ENCODE results near the gene PDXK. TPM values are rescaled to one million over a fixed set of nuclear protein-coding genes. Genes with fewer than 3 reads are reported as not detected.

The PDXK gene
- total and polyA plus RNA-seq, 3 donors from 2014 or later: 277 to 871 (median 327) TPM

DNA sequence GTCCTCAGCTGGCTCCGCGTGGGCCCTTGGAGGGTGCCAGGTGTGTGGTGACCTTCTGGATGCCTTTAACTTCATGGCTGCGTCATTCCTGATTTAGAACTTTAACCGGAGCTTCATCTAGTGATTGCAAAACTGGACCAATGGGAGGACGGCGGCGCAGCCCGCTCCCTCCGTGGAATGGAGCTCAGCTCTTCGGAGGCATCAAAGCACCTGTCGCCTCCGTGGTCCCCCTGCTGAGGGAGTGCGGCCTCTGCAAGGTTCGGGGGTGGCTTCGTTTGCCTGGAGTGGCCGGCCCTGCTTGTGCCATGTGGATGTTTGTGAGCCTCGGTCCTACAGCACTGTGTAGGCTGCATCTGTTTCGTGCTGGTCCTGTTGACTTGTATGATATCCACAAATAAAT is 43.0 kb downstream of the PDXK start:
- 90 to 92% methylated on average over 18 of the region's 18 CpGs for WGBS, 2 donors

DNA sequence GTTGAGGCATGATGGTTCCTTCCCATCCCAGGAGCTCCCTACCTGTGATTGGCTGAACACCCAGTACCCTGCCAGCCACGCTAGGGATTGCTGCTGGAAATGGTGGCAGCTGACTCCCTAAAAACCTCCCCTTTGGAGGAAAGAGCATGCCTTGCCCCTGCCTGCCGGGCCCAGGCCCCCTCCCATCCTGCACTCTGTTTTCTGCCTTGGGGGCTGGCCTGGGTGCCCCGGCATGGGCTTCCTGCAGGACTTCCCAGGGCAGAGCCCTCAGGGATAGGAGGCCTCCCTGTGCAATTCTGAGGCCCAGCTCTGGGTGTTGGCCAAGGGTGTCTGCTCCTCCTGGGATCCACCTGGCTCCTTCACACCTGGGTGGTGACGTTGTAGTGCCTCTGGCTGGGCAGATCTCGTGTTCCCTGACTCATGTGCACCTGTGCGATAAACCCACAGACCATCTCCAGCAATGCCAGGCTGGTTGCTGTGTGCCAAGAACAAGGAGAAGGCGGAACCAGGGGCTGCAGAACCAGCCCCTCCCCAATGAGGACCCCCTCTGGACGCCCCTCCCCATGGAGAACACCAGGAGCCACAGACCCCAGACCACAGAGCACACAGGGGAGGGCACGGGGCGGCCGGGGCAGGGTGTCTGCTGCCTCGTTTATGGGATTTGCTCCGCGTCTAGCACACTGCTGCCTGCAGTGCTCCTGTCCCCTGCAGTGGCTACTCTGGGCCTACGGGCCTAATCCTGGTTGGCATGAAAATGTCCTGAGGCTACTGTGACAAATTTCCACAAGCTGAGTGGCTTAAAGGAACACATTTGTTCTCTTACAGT is 43.6 kb downstream of the PDXK start:
- no peaks in the 10 kb centered on the region for H3K9me3 ChIP-seq
- TF ChIP-seq, protein P1, sequence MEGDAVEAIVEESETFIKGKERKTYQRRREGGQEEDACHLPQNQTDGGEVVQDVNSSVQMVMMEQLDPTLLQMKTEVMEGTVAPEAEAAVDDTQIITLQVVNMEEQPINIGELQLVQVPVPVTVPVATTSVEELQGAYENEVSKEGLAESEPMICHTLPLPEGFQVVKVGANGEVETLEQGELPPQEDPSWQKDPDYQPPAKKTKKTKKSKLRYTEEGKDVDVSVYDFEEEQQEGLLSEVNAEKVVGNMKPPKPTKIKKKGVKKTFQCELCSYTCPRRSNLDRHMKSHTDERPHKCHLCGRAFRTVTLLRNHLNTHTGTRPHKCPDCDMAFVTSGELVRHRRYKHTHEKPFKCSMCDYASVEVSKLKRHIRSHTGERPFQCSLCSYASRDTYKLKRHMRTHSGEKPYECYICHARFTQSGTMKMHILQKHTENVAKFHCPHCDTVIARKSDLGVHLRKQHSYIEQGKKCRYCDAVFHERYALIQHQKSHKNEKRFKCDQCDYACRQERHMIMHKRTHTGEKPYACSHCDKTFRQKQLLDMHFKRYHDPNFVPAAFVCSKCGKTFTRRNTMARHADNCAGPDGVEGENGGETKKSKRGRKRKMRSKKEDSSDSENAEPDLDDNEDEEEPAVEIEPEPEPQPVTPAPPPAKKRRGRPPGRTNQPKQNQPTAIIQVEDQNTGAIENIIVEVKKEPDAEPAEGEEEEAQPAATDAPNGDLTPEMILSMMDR (IDR thresholded peaks at IDR 0.05): no peak
- no peak for TF ChIP-seq POLR2A (IDR thresholded peaks at IDR 0.05)
- WGBS, 2 donors: 90 to 96% methylated on average over 11 to 15 of the region's 15 CpGs
- DNase-seq: no peak
- intact Hi-C loops (cut with DNase I; ENCODE audit: low total_unique reads): no loop called here
- H3K4me3 ChIP-seq: no peak overlapping the region
- no peak overlapping the region for H3K27ac ChIP-seq
- H3K4me1 ChIP-seq: peaks cover 8% of the 10 kb centered on the region
- H3K36me3 ChIP-seq (ENCODE audit: low read depth, missing control alignments): no peaks in the 10 kb centered on the region
- H3K27me3 ChIP-seq: no peaks in the 10 kb centered on the region

More for the DNA sequence above, 43.0 kb downstream of the PDXK start:
- Histone ChIP-seq H3K27me3 (no peaks in the 10 kb centered on the region), H3K27ac (no peak overlapping the region), H3K36me3 (ENCODE audit: low read depth, missing control alignments) (no peaks in the 10 kb centered on the region), H3K9me3 (no peaks in the 10 kb centered on the region), H3K4me1 (peaks cover 12% of the 10 kb centered on the region), H3K4me3 (no peak overlapping the region)
- no peak for DNase-seq
- TF ChIP-seq, protein P1 (IDR thresholded peaks at IDR 0.05): no peak
- TF ChIP-seq POLR2A (IDR thresholded peaks at IDR 0.05): no peak
- intact Hi-C loops (cut with DNase I; ENCODE audit: low total_unique reads): no loop called here

DNA sequence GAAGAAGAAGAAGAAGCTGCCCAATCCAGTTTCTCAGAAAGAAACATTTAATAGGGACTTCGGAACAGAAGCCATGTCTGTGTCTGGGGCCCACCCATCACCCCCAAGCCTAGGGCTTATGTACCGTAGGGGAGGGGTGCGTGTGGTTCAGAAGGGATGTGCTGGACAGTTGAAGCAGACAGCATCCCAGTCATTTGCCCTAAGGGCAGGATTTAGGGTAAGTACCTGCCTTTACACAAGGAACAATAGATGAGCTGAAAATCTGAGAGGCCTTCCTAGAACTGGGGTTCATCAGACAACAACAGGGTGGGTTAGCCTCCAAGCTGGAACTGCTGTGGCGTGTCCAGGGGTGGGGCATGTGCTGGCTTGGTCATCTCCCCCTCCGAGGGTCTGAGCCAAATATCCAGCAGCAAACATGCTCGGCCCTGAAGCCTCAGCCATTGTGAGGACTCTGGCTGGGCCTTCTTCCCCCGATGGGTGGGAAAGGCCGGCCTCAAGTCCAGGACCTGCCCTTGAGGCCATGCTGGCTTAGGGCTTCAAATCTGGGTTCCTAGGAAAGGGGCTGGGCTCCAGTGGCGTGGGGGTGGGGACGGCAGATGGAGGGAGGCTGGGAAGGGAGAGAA is 45.1 kb downstream of the PDXK start:
- DNase-seq: no peak
- no peaks in the 10 kb centered on the region for H3K9me3 ChIP-seq
- H3K27ac ChIP-seq: no peak overlapping the region
- H3K4me1 ChIP-seq: peaks cover 11% of the 10 kb centered on the region
- WGBS, 2 donors: 83 to 87% methylated on average over 8 to 10 of the region's 10 CpGs
- intact Hi-C loops (cut with DNase I; ENCODE audit: low total_unique reads): no loop called here
- no peak overlapping the region for H3K4me3 ChIP-seq
- no peaks in the 10 kb centered on the region for H3K27me3 ChIP-seq
- TF ChIP-seq, protein P1 (IDR thresholded peaks at IDR 0.05): no peak
- no peak for TF ChIP-seq POLR2A (IDR thresholded peaks at IDR 0.05)
- no peaks in the 10 kb centered on the region for H3K36me3 ChIP-seq (ENCODE audit: low read depth, missing control alignments)

DNA sequence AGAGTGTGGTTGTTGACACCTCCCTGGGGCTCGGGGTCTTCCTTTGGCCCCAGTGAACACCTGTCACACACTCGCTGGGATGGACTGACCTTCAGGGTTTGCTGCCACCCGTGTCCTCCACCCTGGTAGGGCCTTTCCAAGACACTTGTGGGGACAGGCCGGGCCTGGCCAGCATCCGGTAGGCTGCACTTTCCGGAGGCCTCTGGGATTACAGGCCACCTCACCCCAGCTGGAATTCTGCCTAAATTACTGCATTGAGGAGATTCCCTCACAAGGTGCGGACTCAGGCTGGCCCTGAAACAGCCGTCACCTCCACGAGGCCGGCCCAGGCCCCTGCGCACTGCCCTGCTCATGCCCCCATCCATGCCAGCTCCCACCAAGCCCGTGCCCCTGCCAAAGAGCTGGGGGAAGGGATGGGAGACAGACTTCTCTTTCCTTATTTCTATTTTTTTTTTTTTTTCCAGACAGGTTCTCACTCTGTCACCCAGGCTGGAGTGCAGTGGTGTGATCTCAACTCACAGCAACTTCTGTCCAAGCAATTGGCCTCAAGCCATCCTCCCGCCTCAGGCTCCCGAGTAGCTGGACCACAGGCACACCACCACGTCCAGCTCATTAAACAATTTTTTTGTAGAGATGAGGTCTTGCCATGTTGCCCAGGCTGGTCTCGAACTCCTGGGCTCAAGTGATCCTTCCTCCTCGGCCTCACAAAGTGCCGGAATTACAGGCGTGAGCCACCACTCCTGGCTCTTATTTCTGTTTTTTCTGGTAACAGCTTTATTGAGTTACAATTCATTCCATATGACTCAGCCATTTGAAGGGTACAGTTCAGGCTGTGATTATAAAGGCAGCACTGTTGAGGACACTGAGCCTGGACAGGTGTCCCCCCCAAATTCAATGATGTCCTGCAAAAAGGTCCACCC is 45.9 kb downstream of the PDXK start:
- Histone ChIP-seq H3K27ac (no peak overlapping the region), H3K4me3 (no peak overlapping the region), H3K36me3 (ENCODE audit: low read depth, missing control alignments) (no peaks in the 10 kb centered on the region), H3K4me1 (peaks cover 8% of the 10 kb centered on the region), H3K9me3 (no peaks in the 10 kb centered on the region), H3K27me3 (no peaks in the 10 kb centered on the region)
- WGBS, 2 donors: 75 to 81% methylated on average over 18 to 19 of the region's 19 CpGs
- DNase-seq: no peak
- no peak for TF ChIP-seq POLR2A (IDR thresholded peaks at IDR 0.05)
- TF ChIP-seq, protein P1 (IDR thresholded peaks at IDR 0.05): no peak
- intact Hi-C loops (cut with DNase I; ENCODE audit: low total_unique reads): no loop called here

Measured in testis (tissue), 3 donors.